OCI-LY1 (cell line): Measurements from ENCODE around the gene NR6A1.

Experiments
- CTCF ChIP-seq: fragments of 200-600 bp; sonication (generic), shearing (Covaris generic); IDR thresholded peaks from 2 replicates; pipeline ENCODE4 v1.5.1; 2017; ENCODE audit warnings: mild to moderate bottlenecking, antibody characterized with exemption, low read length, moderate library complexity, mixed read lengths
- EZH2 ChIP-seq: fragments of 200-600 bp; sonication (generic), shearing (Covaris generic); IDR thresholded peaks from 2 replicates; pipeline ENCODE4 v1.8.0; 2017; ENCODE audit warnings: borderline replicate concordance, mixed run types, mild to moderate bottlenecking, antibody characterized with exemption, low read length, moderate library complexity, mixed read lengths

- TF ChIP-seq CTCF (no peak), EZH2 (no peak)
These were observed 13.4 kb upstream of the NR6A1 start for GRCh38 chr9:124784509-124784908.
